ENCODE data around the gene GGT6.
"Not testable (repeated sequence)": the region's sequence is repeated elsewhere in the genome, so short reads cannot be mapped to it uniquely, and the experiment has no call there.

GGT6 gene

DNA sequence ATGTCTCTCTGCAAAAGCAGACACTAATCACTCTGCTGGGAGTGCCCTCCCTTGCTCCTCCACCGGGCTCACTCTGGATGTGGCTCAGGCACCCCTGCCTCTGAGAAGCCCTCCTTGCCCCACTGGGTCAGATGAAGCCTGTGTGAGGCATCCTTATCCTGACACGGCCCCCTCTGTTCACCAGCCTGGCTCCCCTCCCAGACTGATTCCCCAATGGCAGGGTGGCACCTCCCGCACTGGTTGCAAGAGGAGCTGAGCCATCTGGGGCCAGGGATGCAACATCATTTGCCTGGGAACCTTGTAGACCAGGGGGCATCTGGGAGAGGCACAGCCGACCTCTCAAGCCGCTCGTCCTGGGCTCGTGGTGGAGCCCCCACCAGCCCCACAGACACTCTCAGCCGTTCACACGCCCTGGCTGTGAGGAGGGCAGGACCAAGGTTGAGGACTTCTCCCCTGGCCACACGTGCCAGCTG, 30.6 kb upstream of the GGT6 start:
- no peak for FAIRE-seq
- no peak for DNase-seq (ENCODE audit: insufficient read length)
- no peak for TF ChIP-seq TAF1 (IDR thresholded peaks at IDR 0.05; ENCODE audit: borderline replicate concordance, low read depth, low read length)
- no peak for TF ChIP-seq POLR2AphosphoS5 (IDR thresholded peaks at IDR 0.05; ENCODE audit: low read depth, low read length)
- no peak for TF ChIP-seq POLR2A (IDR thresholded peaks at IDR 0.05; ENCODE audit: low read depth, low read length)

DNA sequence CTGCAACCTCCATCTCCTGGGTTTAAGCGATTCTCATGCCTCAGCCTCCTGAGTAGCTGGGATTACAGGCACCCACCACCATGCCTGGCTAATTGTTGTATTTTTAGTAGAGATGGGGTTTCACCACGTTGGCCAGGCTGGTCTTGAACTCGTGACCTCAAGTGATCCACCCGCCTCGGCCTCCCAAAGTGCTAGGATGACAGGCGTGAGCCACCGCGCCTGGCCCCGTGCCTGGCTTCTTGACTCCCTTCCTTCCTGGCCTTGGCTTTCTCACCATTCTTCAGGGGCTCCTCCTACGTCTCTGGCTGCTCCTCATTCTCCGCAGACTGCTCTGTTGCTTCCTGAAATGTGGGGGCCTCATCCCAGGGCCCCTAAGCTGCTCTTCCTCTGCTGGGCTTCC, 29.7 kb upstream of the GGT6 start:
- DNase-seq (ENCODE audit: insufficient read length); FAIRE-seq: not testable (repeated sequence)

DNA sequence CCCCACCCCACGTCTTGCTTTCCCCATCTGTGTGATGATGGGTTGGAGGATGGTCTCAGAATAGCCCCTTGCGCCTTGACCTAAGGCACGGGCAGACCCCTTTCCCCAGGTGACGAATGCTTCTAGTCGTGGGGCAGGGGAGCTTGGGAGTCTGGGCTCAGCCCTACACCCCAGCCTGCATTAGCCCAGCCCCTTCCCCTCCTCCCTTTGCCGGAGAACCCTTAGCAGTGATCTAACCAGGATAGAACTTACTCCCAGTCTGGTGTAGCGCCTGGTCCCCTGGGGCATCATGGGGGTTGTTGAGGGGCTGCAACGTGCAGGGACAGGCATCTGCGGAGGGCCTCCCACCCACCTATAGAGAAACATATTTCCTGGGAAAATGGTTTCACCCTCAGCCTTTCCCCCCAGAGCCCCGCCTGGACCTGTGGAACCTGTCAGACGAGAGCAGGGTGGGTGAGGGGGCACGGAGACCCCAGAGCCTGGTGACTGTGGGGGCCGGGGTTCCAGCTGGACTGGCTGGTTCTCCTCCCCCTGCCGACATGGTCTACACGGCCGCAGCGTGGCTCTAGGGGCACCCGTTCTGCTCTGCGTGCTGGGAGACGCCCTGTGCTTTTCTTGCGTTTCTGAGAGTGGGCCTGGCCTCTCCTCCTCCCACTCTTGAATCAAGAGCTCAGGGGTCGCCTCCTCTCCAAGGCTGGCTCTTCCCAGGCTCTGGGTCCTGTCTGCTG, 28.7 kb upstream of the GGT6 start:
- TF ChIP-seq TAF1 (IDR thresholded peaks at IDR 0.05; ENCODE audit: borderline replicate concordance, low read depth, low read length) (no peak), POLR2A (IDR thresholded peaks at IDR 0.05; ENCODE audit: low read depth, low read length) (no peak), POLR2AphosphoS5 (IDR thresholded peaks at IDR 0.05; ENCODE audit: low read depth, low read length) (no peak)
- no peak for DNase-seq (ENCODE audit: insufficient read length)
- FAIRE-seq: no peak

DNA sequence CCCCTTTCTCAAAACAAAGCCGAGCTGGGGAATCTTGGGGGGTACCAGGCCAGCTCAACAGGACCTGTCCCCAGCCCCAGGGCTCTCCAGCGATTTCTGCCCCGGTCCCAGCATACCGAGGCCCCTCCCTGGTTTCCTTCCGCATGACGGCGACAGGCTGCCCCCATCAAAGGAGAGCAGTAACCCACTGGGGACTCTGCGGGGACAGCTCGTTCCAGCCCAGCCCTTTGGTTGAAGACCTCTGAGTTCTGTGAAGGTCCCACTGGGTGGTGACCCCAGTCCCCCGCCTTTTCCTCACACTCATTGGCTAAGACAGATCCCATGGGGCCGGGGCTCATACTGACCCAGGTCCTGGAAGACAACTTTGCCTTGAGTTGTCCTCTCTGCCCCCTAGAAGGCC, 28.0 kb upstream of the GGT6 start:
- DNase-seq (ENCODE audit: insufficient read length): no peak
- no peak for FAIRE-seq
- TF ChIP-seq TAF1 (IDR thresholded peaks at IDR 0.05; ENCODE audit: borderline replicate concordance, low read depth, low read length) (no peak), POLR2AphosphoS5 (IDR thresholded peaks at IDR 0.05; ENCODE audit: low read depth, low read length) (no peak), POLR2A (IDR thresholded peaks at IDR 0.05; ENCODE audit: low read depth, low read length) (no peak)

DNA sequence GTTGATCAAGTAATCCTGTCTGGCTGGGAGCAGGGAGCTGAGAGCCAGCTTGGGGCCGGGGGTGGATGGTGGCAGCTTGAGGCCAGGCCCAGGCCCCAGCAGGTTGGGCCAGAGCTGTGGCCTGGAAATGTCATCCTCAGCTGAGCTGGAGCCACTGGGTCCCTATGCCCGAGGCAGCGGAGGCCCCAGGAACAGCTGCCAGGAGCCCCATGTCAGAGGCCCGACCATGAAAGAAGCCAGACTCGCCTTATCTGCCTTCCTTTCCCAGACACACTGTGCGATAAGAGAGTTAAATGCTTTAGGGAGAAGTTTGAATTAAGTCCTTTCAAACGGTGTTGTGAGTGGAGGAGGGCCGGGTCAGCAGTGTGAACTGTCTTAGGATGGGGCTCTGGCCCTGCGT, 27.4 kb upstream of the GGT6 start:
- FAIRE-seq (no peak), DNase-seq (ENCODE audit: insufficient read length) (no peak)
- TF ChIP-seq TAF1 (IDR thresholded peaks at IDR 0.05; ENCODE audit: borderline replicate concordance, low read depth, low read length): no peak
- TF ChIP-seq POLR2A (IDR thresholded peaks at IDR 0.05; ENCODE audit: low read depth, low read length): no peak
- TF ChIP-seq POLR2AphosphoS5 (IDR thresholded peaks at IDR 0.05; ENCODE audit: low read depth, low read length): no peak

DNA sequence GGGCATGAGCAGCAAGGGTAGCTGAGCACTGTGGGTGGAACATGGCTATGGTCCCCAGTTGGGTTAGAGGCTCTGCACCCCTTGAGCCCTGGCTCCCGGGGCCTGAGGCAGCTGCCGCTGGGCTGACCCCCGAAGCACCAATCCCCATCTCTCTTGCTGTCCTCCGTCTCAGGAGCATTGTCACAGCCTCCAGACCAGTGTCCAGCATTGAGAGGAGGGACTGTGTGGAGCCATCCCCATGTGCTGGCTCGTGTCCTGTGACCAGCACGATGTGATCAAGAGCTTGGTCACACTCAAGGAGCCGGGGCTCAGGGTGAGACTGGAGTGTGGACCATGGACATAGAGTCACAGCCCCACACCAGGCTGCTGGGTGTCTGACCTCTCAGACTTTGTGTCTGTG, 26.8 kb upstream of the GGT6 start:
- no peak for TF ChIP-seq POLR2AphosphoS5 (IDR thresholded peaks at IDR 0.05; ENCODE audit: low read depth, low read length)
- TF ChIP-seq POLR2A (IDR thresholded peaks at IDR 0.05; ENCODE audit: low read depth, low read length): no peak
- TF ChIP-seq TAF1 (IDR thresholded peaks at IDR 0.05; ENCODE audit: borderline replicate concordance, low read depth, low read length): no peak
- DNase-seq (ENCODE audit: insufficient read length): no peak
- no peak for FAIRE-seq

DNA sequence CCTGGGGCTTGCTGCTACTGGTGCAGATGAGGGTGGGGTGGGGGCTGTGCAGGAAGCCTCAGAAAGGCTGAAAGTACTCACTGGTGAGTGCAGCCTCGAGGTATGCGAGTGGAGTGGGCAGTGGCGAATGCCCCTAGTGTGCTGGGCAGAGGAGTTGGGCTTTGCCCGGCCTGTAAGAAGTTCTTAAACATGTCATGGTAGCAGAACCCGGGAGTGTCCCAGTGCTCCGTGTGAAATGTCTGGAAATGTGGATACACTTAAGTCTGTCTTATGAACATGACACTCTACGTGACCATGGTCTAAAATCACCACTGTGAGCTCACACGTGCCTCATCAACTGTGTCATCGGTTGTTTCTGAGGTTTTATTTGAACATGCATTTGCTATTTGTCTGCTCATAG, 25.7 kb upstream of the GGT6 start:
- DNase-seq (ENCODE audit: insufficient read length) (no peak), FAIRE-seq (no peak)
- TF ChIP-seq TAF1 (IDR thresholded peaks at IDR 0.05; ENCODE audit: borderline replicate concordance, low read depth, low read length) (no peak), POLR2AphosphoS5 (IDR thresholded peaks at IDR 0.05; ENCODE audit: low read depth, low read length) (no peak), POLR2A (IDR thresholded peaks at IDR 0.05; ENCODE audit: low read depth, low read length) (no peak)

DNA sequence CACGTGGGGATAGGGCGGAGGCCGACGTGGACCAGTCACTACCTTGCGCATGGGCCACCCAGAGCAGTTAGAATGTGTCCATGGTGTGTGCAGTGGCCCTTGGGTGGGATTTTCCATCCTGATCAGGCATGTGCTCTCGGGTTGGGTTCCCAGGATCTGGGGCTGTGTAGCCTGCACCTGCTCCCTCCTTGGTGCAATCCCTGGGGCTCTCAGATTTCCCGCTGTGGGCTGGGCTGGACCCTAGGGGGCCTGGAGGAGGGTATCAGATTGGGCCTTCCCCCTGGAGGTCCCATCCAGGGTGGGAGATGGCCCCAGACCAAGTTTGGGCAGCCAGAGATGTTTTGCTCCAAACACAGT, 25.2 kb upstream of the GGT6 start:
- TF ChIP-seq POLR2AphosphoS5 (IDR thresholded peaks at IDR 0.05; ENCODE audit: low read depth, low read length): no peak
- TF ChIP-seq TAF1 (IDR thresholded peaks at IDR 0.05; ENCODE audit: borderline replicate concordance, low read depth, low read length): no peak
- TF ChIP-seq POLR2A (IDR thresholded peaks at IDR 0.05; ENCODE audit: low read depth, low read length): no peak
- FAIRE-seq: no peak
- no peak for DNase-seq (ENCODE audit: insufficient read length)

DNA sequence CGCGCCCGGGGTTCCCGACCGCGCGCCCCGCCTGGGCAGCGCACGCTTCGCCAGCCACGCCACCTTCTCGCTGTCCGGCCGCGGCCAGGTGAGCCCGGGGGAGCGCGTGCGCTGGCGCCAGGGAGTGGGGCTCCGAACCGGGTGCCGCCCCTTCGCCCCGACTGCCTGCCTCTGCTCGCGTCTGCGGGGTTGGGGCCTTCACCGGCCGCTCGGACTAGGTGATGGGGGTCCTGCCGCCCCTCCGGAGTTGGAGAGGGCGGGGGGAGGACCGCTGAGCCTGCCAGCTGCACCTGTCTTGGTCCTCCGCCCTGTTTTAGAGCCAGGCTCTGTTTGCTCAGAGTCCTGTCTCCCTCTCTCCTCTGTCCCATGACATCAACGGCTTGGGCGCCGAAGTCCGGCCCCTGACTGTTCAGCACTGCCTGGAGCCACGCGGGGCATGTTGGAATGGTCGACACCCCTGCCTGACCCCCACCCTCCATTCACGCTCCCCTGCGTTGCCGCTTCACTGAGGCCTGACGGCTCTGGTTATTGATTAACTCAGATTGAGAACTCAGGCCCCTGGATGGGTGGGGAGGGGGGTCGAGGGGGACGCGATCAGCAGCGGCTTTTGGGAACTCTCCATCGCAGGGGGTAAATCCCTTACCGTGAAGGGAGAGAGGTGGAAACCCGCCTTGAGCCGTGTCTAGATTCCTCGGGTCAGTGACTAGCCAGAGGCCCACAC, 24.7 kb upstream of the GGT6 start:
- FAIRE-seq: no peak
- DNase-seq (ENCODE audit: insufficient read length): no peak

DNA sequence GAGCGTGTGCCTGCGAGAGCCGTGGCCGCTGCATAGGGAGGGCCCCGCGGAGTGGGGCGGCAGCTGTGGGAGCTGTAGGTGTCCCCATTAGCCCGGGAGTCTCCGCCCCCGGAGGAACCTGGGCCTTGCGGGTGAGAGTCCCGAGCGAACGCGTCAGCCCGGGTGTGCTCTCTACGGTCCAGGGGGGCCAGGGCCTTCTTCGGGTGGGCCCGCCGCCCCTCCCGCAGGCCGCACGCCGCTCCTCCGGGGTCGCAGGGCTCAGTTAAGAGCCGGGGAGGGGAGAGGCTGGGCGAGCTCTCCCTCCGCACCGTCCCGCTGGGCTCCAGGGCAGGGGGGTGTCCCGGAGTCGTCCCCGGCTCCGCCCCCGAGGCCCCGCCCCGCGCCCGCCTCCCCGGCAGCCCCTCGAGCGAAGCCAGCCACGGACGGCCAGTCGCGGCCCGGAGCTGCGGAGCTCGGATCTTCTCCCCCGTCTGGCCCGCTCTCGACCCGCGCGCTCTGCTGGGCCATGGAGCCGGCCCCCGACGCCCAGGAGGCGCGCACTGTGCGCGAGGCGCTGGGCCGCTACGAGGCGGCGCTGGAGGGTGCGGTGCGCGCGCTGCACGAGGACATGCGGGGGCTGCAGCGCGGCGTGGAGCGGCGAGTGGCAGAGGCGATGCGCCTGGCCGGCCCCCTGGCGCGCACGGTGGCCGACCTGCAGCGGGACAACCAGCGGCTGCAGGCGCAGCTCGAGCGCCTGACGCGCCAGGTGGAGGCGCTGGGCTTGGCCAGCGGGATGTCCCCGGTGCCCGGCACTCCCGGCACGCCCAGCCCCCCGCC, 23.9 kb upstream of the GGT6 start, which contains the start of gene SMTNL2:
TSS of gene SMTNL2 (plus strand) at position 429 of the 816 bp plus-strand sequence. CDS start at position 506, 77 bp downstream.
- DNase-seq (ENCODE audit: insufficient read length): no peak

More for the DNA sequence above, 24.7 kb upstream of the GGT6 start:
- TF ChIP-seq POLR2A (IDR thresholded peaks at IDR 0.05; ENCODE audit: low read depth, low read length) (no peak), TAF1 (IDR thresholded peaks at IDR 0.05; ENCODE audit: borderline replicate concordance, low read depth, low read length) (no peak), POLR2AphosphoS5 (IDR thresholded peaks at IDR 0.05; ENCODE audit: low read depth, low read length) (no peak)

DNA sequence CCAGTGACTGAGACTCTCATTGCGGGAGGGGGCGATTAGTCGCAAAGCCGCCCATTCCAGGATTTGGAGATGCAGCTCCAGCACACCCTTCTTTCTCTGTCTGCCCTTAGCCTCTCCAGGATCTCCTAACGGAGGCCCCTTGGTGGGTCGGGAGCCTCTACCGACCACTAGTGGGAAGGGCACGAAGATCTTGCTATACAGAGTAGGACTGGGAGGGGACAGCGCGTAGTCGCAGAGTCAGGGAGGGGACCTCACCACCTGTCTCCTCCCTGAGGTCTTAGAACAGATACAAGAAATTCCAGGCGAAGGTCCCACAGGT, 23.4 kb upstream of the GGT6 start:
- FAIRE-seq: no peak
- no peak for TF ChIP-seq POLR2A (IDR thresholded peaks at IDR 0.05; ENCODE audit: low read depth, low read length)
- no peak for DNase-seq (ENCODE audit: insufficient read length)

More for the DNA sequence above, 23.9 kb upstream of the GGT6 start, which contains the start of gene SMTNL2:
- TF ChIP-seq POLR2AphosphoS5 (IDR thresholded peaks at IDR 0.05; ENCODE audit: low read depth, low read length) (no peak), TAF1 (IDR thresholded peaks at IDR 0.05; ENCODE audit: borderline replicate concordance, low read depth, low read length) (no peak), POLR2A (IDR thresholded peaks at IDR 0.05; ENCODE audit: low read depth, low read length) (no peak)
- no peak for FAIRE-seq

DNA sequence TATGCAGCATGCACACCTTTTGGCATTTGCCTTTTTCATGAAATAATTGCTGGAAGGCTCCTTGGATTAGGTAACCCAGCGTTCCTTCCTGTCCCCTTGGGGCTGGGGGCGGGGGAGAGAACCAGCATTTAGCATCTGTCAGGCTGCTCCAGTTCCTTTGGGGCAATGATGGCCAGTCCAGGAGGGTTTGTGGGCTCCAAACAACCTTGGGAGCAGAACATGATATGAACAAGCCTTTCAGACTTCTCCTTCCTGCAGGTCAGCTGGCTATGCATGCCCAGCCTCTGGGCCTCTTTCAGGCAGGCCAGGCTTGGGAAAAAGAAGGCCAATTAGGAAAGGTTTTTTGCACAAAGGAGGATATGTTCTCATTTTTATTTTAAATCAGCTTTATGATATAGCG, 22.8 kb upstream of the GGT6 start:
- no peak for FAIRE-seq
- TF ChIP-seq POLR2A (IDR thresholded peaks at IDR 0.05; ENCODE audit: low read depth, low read length): no peak

More for the DNA sequence above, 22.8 kb upstream of the GGT6 start:
- no peak for DNase-seq (ENCODE audit: insufficient read length)
